Lower lobe of right lung (tissue), 2 donors: ENCODE measurements around the gene BBLN. TPM values are rescaled to one million over a fixed set of nuclear protein-coding genes. Genes with fewer than 3 reads are reported as not detected.

ENCODE experiments used
- ATAC-seq, 2 donors: fragments of 200-7000 bp; cut with Tn5 transposase; one replicate each; pipeline ENCODE4 v1.9.1; 2020 to 2022; ENCODE audit warnings: mild to moderate bottlenecking in 2 of 2, moderate library complexity in 2 of 2
- DNase-seq: peaks from one replicate; pipeline ENCODE4 v3.0.0-alpha.2; 2020
- H3K27ac ChIP-seq: fragments of 200-600 bp; one replicate; pipeline ENCODE4 v1.8.0; 2022
- H3K27me3 ChIP-seq: fragments of 200-600 bp; one replicate; pipeline ENCODE4 v1.8.0; 2022; ENCODE audit warnings: low read depth
- H3K36me3 ChIP-seq: fragments of 200-600 bp; one replicate; pipeline ENCODE4 v1.8.0; 2022; ENCODE audit warnings: mild to moderate bottlenecking
- H3K4me1 ChIP-seq: fragments of 200-600 bp; one replicate; pipeline ENCODE4 v1.8.0; 2022
- H3K4me3 ChIP-seq: fragments of 200-600 bp; one replicate; pipeline ENCODE4 v1.8.0; 2022; ENCODE audit warnings: mild to moderate bottlenecking
- H3K9me3 ChIP-seq: fragments of 200-600 bp; one replicate; pipeline ENCODE4 v1.8.0; 2022
- CTCF ChIP-seq: fragments of 200-600 bp; IDR thresholded peaks from one replicate; pipeline ENCODE4 v1.8.0; 2022; ENCODE audit warnings: antibody characterized with exemption, mild to moderate bottlenecking
- intact Hi-C: fragments of 100-400 bp; cut with DNase I; formaldehyde crosslinking; loops from one replicate; pipeline ENCODE4 v1.11.0; 2022
- total RNA-seq: library from RNA; stranded (reverse); fragmentation: NEBNext Ultra II Directional; extraction: Animal tissue kit (Norgen Biotek cat#: 25700); gene quantifications from one replicate; pipeline ENCODE4 v1.2.1, GENCODE V29; 2021
- donor health status: DM: no; HTN: yes; CAD: no; lungs with severe emphysema.

Gene BBLN
- total RNA-seq, 1 donor from 2014 or later: 47.9 TPM

- no peak for TF ChIP-seq CTCF
- Histone ChIP-seq H3K4me3 (no peak overlapping the region), H3K27me3 (no peaks in the 10 kb centered on the region), H3K27ac (no peak overlapping the region), H3K36me3 (peaks cover 49% of the 10 kb centered on the region), H3K4me1 (peaks cover 29% of the 10 kb centered on the region), H3K9me3 (no peaks in the 10 kb centered on the region)
- ATAC-seq (no peak), DNase-seq (peak; percentile 46)
- intact Hi-C loops: no loop called here
These were observed 37.3 kb upstream of the BBLN start for GRCh38 chr9:128122809-128123175.

- Histone ChIP-seq H3K4me1 (peaks cover 25% of the 10 kb centered on the region), H3K9me3 (no peaks in the 10 kb centered on the region), H3K27me3 (no peaks in the 10 kb centered on the region), H3K36me3 (peaks cover 49% of the 10 kb centered on the region), H3K4me3 (no peak overlapping the region), H3K27ac (no peak overlapping the region)
- DNase-seq (peak; percentile 34), ATAC-seq (no peak)
- intact Hi-C loops: no loop called here
- TF ChIP-seq CTCF: no peak
These were observed 36.5 kb upstream of the BBLN start for GRCh38 chr9:128123451-128124080.

- peak; percentile 31 for DNase-seq
- H3K27ac ChIP-seq: no peak overlapping the region
- no peaks in the 10 kb centered on the region for H3K9me3 ChIP-seq
- H3K36me3 ChIP-seq: peaks cover 49% of the 10 kb centered on the region
- H3K27me3 ChIP-seq: no peaks in the 10 kb centered on the region
- H3K4me1 ChIP-seq: peaks cover 34% of the 10 kb centered on the region
- intact Hi-C loops: no loop called here
- no peak for TF ChIP-seq CTCF
- H3K4me3 ChIP-seq: no peak overlapping the region
- no peak for ATAC-seq
These were observed 35.6 kb upstream of the BBLN start for GRCh38 chr9:128124451-128124850.

- TF ChIP-seq CTCF: peak; percentile 55
- H3K27ac ChIP-seq: no peak overlapping the region
- peak; percentile 76 for DNase-seq
These were observed 35.0 kb upstream of the BBLN start for GRCh38 chr9:128124873-128125579.

GRCh38 chr9:128125580-128126354 lies 34.3 kb upstream of the BBLN start:
- H3K27ac ChIP-seq: no peak overlapping the region
- peak overlapping the region; percentile 98 for H3K4me3 ChIP-seq

More at GRCh38 chr9:128124873-128125579, 35.0 kb upstream of the BBLN start:
- no peaks in the 10 kb centered on the region for H3K9me3 ChIP-seq
- H3K4me3 ChIP-seq: peak overlapping the region; percentile 1
- ATAC-seq: no peak
- H3K36me3 ChIP-seq: peaks cover 49% of the 10 kb centered on the region
- H3K4me1 ChIP-seq: peaks cover 35% of the 10 kb centered on the region
- no peaks in the 10 kb centered on the region for H3K27me3 ChIP-seq
- intact Hi-C loops: no loop called here

More at GRCh38 chr9:128125580-128126354, 34.3 kb upstream of the BBLN start:
- DNase-seq (peak; percentile 22), ATAC-seq (no peak)
- intact Hi-C loops: no loop called here
- TF ChIP-seq CTCF: no peak
- peaks cover 43% of the 10 kb centered on the region for H3K36me3 ChIP-seq
- H3K4me1 ChIP-seq: peaks cover 35% of the 10 kb centered on the region
- no peaks in the 10 kb centered on the region for H3K27me3 ChIP-seq
- H3K9me3 ChIP-seq: no peaks in the 10 kb centered on the region
